ENCODE measurements around the gene GARIN5B.
"Not testable (repeated sequence)": the region's sequence is repeated elsewhere in the genome, so short reads cannot be mapped to it uniquely, and the experiment has no call there.

GARIN5B gene

DNA sequence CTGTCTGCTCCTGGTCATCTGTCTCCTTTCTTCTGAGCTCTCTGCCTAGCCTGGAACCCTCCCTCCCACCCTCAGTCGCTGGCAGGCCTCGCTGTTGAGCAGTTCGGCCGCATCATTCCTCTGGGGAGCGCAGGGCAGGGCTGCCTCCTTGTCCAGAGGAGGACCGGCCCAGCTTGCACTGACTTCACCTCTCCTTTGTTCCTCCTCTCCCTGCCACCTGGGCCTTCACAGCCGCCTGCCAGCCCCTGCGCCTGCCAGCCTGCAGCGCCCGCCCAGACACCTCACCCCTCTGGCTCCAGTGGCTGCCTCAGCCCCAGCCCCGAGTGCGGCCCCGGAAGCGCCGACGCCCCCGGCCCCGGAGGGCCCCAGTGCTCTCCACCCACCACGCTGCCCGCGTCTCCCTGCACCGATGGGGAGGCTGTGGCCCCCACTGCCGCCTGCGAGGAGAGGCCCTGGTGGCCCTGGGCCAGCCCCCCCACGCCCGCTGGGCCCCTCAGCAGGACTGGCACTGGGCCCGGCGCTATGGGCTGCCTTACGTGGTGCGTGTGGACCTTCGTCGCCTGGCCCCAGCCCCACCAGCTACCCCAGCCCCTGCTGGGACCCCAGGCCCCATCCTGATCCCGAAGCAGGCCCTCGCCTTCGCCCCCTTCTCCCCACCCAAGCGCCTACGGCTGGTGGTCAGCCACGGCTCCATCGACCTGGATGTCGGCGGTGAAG, 16.2 kb downstream of the GARIN5B start:
- no peak for DNase-seq

DNA sequence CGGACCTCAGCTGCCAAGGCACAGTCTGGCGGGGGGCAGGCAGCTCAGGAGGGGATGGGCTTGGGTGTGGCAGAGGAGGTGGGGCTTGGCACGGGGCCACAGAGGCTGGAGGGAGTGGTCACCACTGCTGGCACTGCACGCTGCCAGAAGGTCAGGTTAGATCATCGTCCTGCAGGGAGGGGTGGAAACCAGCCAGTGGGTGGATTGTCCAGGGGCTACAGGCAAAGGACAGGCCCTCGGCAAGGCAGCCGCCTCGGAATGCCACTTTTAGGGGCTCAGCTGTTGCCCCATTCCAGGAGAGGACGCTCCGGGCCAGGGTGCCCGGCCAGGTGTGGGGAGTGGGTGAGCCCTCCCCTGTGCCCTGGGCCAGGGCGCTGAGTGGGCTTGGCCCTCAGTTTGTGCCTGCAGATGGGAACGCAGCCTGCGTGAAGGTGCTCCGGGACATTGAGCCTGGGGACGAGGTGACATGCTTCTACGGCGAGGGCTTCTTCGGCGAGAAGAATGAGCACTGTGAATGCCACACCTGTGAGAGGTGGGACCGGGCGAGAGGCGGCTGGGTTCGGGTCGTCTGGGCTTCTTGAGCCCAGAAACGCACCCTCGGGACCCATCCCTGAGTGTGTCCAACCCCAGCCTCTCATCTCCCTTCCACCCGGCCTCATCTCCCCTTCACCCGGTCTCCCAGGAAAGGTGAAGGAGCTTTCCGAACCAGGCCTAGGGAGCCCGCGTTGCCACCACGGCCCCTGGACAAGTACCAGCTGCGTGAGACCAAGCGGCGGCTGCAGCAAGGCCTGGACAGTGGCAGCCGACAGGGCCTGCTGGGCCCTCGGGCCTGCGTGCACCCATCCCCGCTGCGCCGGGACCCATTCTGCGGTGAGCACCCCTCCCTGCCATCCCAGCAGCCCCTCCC, 17.0 kb downstream of the GARIN5B start:
- DNase-seq, result no peak

DNA sequence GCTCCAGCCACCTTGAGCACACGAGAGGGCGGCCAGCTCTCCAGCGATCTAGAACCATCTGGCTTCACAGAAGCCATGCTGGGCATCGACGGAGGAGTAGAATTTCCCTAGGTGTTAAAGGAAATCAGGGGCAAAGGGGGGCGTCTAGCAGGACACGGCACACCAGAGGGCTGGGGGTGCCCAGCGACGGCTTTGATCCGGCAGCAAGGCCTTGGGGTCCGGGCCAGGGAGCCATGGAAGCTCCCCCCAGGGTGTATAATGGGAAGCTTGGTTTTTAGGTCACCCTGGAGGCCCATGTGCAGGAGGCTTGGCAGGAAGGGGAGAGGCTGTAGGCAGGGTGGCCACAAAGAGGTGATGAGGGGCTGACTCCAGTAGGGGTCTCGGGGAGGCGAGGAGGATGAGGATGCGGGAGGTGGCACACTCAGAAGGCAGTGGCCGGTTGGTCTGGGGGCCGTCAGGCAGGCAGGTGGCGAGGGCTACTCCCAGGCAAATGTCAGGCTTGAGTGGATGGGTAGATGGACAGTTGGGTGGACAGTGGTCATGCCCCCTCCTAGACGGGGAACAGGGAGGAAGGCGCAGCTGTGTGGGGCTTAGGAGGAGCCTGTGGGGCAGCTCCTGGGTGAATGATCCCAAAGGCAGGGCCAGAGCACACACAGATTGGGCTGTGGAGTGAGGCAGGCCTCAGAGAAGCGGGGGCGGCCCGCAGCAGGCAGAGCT, 17.8 kb downstream of the GARIN5B start:
- no peak for DNase-seq

DNA sequence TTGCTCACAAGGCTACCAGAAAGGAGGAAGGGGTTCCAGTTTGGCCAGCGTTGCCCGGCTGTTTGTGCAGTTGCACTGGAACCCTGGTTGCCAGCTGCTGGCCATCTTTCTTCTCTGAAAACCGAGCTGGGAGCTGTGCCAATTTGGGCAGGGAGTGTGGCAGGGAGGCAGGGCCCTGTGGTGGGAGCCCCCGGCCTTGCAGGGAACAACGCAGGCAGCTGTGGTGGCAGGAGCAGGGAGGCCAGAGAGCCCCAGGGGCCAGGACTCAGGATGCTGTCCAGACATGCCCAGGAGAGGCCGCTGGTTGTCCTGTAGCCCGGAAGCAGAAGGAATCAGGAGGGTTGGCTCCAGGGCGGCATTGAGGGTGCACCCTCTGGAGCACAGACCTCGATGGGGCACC, 18.6 kb downstream of the GARIN5B start:
- DNase-seq, result no peak

DNA sequence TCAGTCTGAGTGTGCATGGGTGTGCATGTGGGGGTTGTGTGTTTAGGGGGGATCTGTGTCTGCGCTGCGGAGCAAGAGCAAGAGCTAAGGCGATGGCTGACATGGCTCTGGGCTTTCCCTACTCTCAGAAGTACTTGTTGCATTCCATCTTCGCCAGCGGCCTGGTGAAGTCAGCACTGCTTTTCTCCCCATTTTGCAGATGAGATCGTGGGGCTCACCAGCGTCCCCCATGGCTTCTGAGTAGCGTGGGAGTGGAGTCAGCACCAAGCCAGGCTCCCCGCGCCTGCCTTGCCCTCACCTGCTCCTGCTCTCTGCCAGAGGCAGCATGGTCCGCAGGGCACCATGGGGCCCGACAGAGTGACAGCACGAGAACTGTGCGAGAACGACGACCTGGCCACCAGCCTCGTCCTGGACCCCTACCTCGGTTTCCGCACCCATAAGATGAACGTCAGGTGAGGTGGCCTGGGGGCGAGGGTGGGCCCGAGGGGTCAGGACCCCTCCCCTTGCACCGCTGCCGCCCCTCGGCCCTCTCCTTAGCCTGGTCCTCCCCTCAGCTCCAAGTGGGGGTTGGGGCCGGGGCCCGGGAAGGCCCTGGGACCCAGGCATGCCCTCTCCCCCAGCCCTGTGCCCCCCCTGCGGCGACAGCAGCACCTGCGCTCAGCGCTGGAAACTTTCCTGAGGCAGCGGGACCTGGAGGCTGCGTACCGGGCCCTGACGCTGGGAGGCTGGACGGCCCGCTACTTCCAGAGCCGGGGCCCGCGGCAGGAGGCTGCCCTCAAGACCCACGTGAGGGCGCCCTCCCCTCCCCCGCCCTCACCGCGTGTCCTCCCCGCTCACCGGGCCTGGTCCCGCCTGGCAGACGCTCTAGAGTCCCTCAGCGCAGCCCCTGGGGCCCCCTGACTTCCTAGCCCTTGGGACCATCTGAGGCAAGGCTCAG, 21.2 kb downstream of the GARIN5B start:
- no peak for DNase-seq

DNA sequence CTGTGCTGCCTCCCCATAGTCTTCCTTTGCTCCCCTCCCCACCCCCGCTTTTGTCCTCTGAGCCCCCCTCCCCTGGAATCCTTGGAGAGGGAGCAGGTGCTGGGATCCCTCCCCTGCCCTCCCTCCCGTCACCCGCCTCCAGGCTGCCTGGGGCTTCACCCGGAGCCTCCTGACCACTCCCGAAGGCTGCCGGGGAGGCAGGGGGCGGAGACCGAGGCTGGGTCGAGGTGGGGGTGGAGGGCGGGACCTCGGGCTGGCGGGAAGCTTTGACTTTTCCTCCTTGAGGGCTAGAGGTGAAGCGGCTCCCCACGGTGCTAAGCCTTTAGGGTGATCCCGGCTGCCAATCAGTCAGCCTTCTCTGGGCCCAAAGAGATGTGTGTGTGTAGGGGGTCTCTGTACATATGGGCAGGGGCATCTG, 21.9 kb downstream of the GARIN5B start:
- peak; percentile 43 for DNase-seq

DNA sequence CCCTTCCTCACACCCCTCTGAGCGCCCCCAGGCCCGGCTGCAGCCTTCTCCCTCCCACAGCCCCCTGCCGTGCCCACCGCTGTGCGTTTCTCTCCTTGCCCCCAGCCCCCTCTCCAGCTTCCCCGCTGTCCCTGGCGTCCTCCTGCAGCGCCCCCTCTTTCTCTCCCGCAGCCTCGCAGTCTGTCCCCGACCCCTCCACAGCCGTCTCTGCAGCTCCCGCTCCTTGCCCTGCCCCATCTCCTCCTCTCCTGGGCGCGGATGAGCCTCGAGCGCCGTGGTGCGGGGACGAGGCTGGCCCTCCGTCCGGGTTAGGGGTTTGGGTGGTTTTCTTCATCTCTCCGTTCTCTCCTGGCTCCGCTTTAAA, 22.3 kb downstream of the GARIN5B start:
- no peak for DNase-seq

DNA sequence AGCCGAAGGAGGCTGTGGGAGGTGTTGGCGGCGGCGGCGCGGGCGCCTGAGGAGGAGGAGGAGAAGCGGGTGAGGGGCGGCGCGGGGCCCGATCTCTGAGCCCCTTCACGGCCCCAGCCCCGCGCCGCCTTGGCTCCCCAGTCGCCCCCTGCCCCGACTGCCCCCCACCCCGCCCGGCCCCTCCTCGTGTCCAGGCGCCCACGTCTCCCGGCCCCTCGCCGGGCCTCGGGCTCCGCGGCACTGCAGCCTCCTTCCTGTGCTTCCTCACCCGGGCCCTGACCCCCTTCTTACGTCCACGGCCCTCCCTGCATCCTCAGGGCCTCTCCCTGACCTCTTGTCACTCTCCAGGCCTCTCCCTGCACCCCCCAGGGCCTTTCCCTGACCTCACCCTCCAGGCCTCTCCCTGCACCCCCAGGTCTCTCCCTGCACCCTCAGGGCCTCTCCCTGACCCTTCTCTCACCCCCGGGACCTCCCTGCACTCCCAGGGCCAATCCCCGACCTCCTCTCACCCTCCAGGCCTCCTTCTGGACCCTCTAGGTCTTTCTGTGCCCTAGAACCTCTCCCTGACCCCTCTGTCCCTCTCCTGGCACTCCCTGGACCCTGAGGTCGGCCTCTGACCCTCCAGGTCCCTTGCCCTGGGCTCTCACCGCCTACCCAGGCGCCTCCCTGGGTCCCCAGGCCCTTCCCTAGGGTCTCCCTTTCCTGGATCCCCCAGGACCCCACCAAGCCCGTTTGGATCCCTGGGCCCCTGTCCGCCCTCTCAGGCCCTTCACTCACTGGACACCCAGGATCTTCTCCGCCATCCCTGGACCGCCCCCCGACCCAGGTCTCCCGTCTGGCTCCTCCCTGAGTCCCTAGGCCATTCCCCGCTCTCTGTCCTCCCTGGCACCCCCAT, 22.9 kb downstream of the GARIN5B start:
- DNase-seq, result no peak

DNA sequence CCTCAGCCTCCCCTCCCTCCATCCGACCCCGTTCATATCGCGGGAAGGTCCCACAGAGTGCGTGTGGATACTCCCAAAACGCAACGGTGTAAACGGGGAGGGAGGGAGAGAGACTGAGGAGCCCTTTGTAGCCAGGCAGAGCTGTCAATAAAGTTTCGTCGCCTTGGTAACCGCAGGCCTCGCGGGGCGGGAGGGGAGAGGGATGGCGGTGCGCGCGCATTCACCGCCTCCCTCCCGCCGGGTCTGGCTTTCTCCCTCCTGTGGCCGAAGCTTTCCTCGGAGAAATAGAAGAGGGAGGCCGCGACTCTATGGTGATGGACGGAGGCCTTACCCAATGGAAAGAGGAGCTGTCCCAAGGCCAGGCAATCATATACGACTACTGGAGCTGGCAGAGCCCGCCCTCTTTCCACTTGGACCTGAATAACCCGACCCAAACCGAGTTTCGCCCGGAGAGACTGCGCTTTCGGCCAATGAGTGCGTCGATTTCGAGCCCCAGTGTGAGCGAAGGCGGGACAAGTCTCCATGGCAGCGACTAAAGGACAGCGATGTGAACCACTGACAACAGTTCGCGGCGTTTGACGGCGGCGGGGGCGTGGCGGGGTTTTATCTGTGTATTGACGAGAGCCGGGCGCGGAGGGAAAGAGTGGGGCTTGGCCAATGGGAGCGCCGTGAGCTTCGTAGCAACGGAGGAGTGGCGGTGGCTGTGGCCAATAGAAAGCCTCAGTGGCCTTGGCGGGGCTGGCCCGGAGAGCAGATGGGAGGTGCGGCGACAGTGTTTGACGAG, 23.8 kb downstream of the GARIN5B start, which contains the start of gene KMT5C:
Gene KMT5C (plus strand): TSS at position 772 of the 784 bp plus-strand sequence. CDS start 2,061 bp downstream, outside the sequence.
- DNase-seq, result peak; percentile 98

DNA sequence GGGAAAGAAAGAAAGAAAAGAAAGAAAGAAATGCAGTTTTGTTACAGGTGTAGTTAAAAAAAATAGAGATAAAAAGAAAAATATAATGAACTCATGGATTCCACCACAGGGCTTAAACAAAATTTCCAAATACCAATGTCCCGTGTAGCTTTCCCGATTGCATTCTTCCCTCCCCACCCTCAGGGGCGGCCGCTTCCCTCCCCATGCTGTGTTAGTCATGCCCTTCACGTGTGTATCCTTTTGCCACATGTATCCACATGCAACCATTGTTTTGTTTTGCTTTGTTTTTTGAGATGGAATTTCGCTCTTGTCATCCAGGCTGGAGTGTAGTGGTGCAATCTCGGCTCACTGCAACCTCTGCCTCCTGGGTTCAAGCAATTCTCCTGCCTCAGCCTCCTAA, 27.0 kb downstream of the GARIN5B start:
- DNase-seq, result no peak

DNA sequence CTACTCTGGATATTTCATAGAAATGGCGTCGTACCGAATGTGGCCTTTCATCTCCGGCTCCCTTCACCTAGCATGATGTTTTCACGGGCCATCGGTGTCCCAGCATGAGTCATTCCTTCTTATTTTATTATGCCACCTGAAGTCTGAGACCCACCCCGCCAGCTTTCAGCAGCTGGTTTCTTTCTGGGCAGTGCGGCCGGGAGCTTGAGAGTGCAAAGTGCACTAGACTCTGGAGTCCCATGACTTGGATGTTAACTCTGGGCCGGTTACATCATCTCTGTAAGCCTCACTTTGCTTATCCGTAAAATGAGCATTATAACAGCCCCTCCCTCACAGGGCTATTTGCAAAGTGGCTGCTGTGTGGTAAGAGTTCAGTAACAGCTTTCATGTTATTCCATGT, 29.2 kb downstream of the GARIN5B start:
- DNase-seq, result no peak

DNA sequence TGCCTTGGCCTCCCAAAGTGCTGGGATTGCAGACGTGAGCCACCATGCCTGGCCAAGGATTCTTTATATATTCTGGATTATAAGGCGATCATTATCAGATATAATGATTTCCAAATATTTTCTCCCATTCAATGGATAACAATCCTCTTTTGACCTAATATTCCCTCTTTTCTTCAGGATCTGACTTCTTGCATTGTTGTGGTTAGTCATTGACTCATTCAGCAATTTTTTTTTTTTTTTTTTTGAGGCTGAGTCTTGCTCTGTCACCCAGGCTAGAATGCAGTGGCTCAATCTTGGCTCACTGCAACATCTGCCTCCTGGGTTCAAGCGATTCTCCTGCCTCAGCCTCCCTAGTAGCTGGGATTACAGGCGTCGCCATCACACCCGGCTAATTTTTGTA, 33.3 kb downstream of the GARIN5B start:
- DNase-seq, result not testable (repeated sequence)

DNA sequence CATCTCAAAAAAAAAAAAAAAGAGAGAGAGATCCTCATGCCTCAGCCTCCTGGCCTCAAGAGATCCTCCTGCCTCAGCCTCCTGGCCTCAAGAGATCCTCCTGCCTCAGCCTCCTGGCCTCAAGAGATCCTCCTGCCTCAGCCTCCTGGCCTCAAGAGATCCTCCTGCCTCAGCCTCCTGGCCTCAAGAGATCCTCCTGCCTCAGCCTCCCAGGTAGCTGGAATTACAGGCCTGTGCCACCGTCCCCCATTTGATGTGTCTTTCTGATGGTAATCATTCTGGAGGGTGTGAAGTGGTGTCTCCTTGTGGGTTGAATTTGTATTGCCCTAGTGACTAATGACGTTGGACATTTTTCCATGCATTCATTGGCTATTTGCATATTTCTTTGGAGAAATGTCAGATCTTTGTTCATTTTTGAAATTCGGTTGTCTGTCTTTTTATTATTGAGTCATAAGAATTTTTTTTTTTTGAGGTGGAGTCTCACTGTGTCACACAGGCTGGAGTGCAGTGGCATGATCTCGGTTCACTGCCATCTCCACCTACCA, 34.2 kb downstream of the GARIN5B start:
- DNase-seq, result not testable (repeated sequence)

DNA sequence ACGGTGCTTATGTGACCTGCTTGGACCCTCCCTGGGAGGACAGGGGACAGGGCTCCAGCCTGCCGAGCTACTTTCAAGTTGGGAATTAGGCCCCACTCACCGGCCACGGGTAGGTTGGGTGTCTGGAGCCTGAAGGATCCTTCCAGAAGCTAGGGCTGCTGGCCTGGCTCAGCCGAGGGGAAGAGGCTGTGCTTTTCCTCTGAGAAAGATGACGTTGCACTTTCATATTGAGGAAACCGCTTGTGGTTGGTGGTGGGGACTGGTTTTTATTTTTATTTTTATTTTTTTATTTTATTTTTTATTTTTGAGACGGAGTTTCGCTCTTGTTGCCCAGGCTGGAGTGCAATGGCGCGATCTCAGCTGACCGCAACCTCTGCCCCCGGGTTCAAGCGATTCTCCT, 37.9 kb downstream of the GARIN5B start, which contains the start of gene TMEM150B:
Gene TMEM150B (minus strand): TSS at position 170 of the 400 bp plus-strand sequence. CDS start 4,305 bp downstream, outside the sequence.
- DNase-seq, result no peak

DNA sequence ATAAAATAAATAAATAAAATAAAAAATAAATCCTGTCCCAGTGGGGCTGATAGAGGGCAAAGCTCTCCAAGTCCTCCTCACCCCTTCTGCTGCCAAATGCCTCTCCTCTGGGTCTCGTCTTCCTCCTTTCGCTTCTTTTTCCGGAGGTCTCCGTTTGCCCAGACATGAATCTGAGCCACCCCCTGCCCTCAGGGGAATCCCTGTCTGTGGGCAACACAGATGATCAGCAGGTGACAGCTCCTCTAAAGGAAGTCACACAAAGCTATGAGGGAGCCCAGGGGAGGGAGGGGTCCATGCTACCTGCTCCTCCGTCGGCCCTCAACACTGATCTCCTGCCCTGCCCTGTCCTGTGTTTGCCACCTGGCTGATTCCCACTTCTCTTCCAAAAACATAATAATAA, 38.4 kb downstream of the GARIN5B start:
- DNase-seq, result no peak

DNA sequence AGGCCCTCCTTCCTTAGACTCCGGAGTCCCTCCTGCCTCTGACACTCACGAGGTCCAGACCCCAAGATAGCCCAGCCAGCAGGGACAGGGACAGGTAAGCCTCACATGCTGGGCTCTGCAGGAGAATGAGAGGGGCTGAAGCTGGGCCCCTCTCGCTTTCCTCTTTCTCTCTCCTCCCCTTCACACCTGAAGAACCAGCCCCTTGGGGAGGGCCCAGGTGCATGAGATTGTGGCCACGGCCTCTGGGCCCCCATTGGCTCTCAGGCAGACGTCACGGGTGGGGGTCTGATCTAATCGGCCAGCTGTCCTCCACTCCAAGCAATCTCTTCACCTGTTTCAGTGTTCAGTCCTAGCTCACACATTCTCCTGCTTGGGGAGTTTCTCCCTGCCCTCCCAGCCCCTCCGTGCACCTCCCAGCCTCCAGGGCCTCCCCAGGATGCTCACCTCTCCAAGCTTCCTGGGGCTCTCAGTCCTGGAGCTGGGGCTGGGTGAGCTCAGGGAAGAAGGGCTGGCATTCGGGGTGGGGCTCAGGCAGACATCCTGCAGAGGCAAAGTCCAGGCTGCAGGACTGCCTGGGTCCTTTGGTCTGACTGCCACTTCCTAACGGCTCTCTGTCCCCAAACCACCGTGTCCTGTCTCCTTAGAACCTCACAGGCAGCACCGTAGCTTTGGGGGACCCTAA, 40.7 kb downstream of the GARIN5B start:
- no peak for DNase-seq

DNA sequence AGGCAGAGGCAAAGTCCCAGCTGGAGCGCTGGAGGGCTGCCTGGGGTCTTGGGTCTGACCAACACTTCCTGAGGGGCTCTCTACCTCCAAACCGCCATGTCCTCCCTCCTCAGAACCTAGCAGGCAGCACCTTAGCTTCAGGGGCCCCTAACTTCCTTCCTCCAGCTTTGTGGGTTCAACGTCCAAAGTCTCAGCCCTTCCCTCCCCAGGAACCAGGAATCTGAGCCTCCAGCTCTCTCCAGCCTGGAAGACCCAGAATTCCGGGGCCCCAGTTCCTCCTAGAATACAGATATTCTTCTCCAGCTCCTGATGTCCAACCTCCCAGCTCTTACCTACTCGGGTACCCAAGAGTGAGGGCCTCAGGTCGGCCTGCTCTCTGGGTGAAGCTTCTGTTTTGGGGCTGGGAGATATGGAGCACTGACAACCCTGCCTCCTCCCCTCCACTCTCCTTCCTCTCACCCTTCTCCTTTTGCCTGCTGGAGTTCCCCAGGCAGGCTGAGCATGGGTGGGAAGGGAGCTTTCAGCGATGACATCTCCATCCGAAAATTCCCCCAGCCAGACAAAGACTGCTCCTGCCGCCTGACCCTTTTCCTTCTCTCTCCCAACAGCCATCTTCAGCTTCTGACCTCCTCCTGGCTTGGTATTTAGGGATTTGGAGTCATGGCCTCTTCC, 41.5 kb downstream of the GARIN5B start:
- DNase-seq, result no peak

DNA sequence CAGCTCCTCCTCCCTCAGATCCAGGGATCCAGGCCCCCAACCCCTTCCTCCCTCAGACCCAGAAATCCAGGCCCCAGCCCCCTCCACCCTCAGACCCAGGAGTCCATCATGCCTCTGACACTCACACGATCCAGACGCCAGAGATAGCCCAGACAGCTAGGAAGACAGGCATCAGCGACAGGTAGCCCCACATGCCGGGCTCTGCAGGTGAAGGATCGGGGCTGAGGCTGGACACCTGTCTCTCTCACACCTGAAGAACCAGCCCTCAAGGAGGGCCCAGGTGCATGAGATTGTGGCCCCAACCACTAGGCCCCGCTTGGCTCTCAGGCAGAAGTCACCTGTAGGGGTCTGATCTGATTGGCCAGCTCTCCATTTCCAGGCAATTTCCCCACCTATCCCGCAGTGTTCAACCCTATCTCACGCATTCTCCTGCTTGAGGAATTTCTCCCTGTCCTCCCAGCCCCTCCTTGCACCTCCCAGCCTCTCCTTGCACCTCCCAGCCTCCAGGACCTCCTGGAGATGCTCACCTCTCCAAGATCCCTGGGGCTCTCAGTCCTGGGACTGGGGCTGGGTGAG, 42.1 kb downstream of the GARIN5B start:
- DNase-seq, result no peak
